NCI-H1417 treated with DMSO at 0.1 percent for 48 hours (cell line): ENCODE data around the gene FAM236A.
"Not testable (repeated sequence)": the region's sequence is repeated elsewhere in the genome, so short reads cannot be mapped to it uniquely, and the experiment has no call there.

Experiments
- DNase-seq: peaks from one replicate; lab custom pipeline; 2025; lab: John Stamatoyannopoulos, UW

Gene FAM236A

DNA sequence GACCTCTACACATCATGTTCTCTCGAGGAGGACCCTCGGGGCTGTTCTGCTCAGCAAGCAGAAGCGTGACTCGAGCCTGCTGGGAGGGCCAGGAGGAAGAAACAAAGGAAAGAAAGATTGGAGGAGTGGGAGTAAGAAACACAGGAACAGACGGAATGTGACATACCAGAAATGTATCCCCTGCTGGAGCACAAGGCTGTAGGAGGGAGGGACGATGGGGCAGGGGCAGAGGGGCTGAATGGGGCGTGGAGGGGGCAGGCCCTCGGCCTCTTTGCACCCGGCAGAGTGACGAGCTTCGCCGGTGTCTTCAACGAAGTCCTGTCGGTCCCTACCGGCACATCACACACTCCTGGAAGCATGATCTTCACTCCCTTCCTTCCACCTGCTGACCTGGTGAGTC is at the start of gene FAM236A:
TSS of gene FAM236A (plus strand) at position 301 of the 400 bp plus-strand sequence. CDS start at position 358, 57 bp downstream.
- not testable (repeated sequence) for DNase-seq

DNA sequence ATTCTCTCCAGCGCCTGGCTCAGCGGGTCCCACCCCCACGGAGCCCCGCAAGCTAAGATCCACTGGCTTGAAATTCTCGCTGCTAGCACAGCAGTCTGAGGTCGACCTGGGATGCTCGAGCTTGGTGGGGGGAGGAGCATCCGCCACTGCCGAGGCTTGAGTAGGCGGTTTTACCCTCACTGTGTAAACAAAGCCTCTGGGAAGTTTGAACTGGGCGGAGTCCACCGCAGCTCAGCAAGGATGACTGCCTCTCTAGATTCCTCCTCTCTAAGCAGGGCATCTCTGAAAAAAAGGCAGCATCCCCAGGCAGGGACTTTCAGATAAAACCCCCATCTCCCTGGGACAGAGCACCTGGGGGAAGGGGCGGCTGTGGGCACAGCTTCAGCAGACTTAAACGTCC is 48.3 kb upstream of the FAM236A start:
- not testable (repeated sequence) for DNase-seq

DNA sequence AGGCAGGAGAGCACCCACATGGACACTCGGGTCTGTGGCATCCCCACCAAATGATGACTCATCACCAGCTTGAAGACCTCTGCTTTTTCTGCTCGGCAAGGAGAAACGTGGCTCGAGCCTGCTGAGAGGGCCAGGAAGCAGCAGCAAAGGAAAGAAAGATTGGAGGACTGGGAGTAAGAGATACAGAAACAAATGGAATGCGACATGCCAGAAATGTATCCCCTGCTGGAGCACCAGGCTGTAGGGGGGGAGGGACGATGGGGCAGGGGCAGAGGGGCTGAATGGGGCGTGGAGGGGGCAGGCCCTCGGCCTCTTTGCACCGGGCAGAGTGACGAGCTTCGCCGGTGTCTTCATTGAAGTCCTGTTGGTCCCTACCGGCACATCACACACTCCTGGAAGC is 25.7 kb upstream of the FAM236A start, which contains the start of gene FAM236C:
TSS of gene FAM236C (plus strand) at position 301 of the 400 bp plus-strand sequence. CDS start 100 bp downstream, outside the sequence.
- DNase-seq: not testable (repeated sequence)

DNA sequence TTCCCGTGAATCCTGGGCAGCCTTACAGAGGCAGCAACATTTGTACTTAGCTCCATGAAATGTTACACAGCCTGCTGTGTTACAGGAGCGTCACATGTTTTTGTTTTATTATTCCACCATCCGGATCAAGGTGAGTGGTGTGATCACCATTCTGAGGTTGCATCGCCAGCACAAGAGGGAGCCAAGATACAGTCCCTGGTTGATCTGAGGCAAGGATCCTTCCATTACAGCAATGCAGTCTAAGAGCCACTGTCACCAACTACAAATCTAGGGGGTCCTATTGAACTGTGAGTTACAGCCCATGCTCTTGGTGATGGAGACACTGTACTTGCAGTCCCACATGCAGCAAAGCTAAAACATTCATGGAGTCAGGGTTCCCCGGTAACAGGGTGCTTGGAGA is 21.9 kb upstream of the FAM236A start:
- not testable (repeated sequence) for DNase-seq

DNA sequence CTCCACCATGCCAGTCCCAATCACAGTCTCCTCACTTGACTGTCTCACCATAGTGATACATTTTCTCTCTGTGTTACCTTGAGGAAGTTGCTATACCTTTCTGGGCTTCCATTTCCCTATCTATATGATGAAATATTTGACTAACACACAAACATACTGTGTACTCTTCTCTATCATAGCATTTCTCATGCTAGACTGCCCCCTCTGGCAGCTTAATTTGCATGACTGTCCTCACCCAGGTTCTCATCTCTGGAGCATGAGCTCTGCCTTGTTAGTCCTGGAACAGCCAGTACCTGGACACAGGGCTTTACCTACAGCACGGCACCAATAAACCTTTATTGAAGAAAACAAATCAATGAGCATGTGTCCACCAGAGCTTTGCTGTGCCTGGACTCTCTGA is 5.7 kb upstream of the FAM236A start:
- DNase-seq: not testable (repeated sequence)

DNA sequence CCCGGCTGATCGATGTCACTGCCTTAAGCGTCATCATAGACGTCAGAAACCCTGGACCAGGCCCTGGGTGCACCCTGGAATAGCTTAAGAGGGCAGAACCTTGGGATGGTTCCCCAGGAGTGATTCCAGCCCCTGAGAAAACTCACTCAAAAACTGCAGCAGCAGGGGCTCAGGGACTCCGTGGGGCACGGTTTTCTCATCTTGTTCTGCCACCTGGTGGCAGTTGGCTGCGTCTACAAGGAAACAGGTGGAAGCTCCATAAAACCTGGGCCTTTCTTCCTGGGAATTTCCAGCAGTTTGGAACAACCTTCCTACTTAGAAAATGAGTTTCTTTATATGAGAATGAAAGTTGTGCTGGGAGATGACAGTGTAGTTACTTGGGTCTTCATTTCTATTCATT is 1.6 kb upstream of the FAM236A start:
- not testable (repeated sequence) for DNase-seq

DNA sequence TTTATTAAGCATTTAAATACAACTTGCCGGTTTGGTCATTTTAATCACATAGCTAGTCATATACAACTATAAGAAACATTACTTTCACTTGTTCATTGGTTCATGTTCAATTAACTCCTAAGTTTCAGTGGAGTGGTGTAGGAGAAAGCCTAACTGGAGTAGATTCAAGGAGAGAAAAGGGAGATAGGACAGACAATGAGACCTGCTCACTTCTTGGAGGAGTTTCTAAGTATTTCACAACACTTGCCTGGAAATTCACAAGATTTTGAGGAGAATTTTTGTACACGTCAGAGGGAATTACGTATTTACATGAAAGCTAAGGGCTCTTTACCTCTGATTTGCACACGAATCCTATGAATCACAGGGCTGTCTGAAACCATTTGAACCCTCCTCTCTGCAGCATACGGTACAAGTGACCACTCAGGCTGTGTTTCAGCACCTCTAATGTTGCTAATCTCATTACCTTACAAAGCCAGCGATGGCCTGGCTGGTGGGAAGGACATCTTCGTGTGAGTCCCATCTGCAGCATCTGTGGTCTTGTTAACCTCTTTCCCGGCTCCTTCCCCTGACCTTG is 1.0 kb upstream of the FAM236A start:
- DNase-seq: not testable (repeated sequence)

DNA sequence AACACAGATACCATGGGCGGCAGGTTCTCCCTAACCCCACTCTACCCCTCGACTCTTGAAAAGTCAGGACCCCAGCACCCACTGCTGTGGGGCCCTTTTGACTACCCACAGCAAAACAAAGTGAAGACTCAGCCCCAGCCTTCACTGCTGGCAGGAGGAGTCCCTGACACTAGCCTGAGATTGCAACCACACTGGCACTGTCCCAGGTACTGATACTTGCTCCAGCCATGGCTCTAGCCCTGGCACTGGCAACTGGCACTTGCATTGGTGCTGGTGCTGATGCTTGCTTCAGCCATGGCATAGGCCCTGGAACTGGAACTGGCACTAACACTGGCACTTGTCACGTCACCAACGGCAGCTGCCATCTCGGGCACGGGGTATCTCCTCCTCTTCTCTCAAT is 4.3 kb downstream of the FAM236A start:
- DNase-seq: not testable (repeated sequence)

DNA sequence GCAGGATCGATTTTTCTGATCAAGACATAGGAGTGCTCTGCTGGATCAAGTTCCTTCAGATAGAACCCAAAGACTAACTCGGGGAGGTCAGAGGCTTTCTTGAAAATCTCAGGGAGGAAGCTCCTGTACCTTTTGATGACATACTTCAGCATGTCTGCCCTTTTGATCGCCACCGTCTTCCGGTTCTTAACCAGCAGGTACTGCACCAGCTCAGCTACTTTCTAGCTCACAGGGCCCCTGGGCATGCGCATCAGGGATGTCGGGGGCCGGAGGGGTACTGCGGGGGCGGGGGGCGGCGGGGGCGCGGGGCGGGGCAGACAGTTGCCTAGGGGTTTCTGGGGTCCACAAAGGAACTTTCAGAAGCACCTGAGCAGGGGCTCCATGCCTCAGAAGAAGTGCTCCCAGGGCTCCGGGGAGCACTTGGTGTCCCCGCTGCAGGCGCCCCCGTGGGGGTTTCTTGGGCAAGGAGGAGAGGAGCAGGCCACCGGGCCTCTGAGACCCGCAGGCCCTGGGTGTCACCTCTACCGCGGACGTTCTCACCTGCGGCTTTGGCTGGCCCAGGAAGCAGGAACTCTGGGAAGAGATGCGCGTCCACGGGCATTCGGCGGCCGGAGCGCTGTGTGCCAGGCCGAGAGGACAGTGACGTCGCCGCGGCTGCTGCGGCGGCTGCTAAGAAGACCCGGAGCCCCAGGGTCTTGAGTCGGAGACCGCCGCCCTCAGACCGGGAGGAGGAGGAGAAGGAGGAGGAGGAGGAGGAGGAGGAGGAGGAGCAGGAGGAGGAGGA is 5.2 kb downstream of the FAM236A start:
- not testable (repeated sequence) for DNase-seq

DNA sequence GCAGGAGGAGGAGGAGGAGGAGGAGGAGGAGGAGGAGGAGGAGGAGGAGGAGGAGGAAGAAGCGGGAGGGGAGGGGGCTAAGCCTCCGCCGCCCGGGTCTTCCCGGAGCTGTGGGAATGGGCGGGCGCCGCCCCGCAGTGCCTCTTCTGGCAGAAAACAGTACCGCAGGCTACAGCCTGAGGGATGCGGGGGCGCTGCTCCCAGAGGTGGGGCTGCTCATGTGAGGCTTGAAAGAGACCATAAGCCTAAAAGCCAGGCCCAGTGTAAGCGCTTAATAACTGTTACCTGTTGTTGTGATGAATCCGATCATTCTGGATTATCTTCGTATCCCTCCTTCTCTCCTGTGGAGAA is 5.8 kb downstream of the FAM236A start, which contains the start of gene DMRTC1:
TSS of gene DMRTC1 (minus strand) at position 19 of the 351 bp plus-strand sequence. CDS start 68,143 bp downstream, outside the sequence.
- DNase-seq: not testable (repeated sequence)

DNA sequence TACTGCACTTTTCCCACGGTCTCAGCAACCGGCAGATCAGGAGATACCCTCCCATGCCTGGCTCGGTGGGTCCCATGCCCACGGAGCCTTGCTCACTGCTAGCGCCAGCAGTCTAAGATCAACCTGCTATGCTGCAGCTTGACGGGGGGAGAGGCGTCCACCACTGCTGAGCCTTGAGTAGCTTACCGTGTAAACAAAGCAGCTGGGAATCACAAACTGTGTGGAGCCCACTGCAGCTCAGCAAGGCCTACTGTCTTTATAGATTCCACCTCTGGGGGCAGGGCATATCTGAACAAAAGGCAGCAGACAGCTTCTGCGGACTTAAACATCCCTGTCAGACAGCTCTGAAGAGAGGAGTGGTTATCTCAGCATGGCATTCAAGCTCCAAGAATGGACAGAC is 22.0 kb downstream of the FAM236A start:
- DNase-seq: not testable (repeated sequence)

DNA sequence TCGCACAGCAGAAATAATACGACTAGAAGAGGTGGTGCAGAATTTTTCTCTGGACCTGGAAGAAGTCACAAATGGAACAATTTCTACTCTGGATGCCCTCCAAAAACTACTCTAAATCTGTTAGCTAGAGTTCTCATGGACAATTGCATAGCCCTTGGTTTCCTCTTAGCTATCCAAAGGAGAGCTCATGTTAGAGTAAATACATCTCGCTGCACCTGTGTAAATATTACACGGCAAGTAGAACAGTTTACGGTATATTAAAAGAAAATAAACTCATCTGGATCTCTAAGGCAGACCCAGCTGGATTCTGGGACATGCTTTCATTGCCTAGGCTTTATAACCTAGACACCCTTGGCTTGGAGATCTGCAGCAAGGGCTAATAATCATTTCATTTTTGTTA is 33.9 kb downstream of the FAM236A start:
- DNase-seq: not testable (repeated sequence)

DNA sequence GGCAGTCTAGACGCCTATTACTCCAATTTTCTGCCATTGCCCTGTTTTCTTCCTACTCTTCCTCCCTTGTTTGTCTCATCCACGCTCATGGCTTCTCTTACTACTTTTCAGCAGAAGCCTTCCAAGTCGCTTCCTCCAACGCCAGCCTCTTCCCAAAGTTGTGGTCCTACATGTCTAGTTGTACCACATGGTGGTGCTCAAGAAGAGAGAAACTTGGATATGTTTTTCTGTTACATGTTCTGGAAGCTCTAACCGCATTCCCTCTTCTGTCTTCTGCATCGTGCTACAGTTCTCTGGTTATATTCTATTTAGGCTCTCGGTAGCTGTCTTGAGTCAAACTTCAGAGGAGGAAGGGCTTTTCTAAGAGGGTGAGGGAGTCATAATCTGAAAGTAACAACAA is 36.9 kb downstream of the FAM236A start:
- not testable (repeated sequence) for DNase-seq

DNA sequence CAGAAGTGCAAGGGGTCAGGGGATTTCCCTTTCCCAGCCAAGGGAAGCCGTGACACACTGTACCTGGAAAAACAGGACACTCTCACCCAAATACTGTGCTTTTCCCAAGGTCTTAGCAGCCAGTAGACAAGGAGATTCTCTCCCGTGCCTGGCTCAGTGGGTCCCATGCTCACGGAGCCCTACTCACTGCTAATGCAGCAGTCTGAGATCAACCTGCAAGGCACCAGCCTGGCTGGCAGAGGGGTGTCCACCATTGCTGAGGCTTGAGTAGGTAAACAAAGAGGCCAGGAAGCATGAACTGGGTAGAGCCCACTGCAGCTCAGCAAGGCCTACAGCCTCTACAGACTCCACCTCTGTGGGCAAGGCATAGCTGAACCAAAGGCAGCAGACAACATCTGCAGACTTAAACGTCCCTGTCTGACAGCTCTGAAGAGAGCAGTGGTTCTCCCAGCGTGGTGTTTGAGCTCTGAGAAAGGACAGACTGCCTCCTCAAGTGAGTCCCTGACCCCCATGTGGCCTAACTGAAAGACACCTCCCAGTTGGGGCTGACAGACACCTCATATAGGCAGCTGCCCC is 43.0 kb downstream of the FAM236A start:
- not testable (repeated sequence) for DNase-seq
